K562 (cell line): ENCODE results near the gene ANO1. TPM values are rescaled to one million over a fixed set of nuclear protein-coding genes. Genes with fewer than 3 reads are reported as not detected.

ENCODE experiments used
- BACH1 ChIP-seq: fragments of 200-800 bp; sonication (Bioruptor generic); IDR thresholded peaks from 2 replicates; pipeline ENCODE4 v1.6.1; 2016; ENCODE audit warnings: missing genetic modification characterization, missing compliant biosample characterization
- CBFA2T3 ChIP-seq: fragments of 450-650 bp; IDR thresholded peaks from 2 replicates; pipeline ENCODE4 v1.6.1; 2017
- ERF ChIP-seq: fragments of 450-650 bp; formaldehyde crosslinking; IDR thresholded peaks from 2 replicates; pipeline ENCODE4 v1.4.0; 2020; ENCODE audit warnings: mild to moderate bottlenecking, mixed read lengths
- FOXP4 ChIP-seq: sonication (generic); formaldehyde crosslinking; IDR thresholded peaks from 2 replicates; pipeline ENCODE4 v1.8.0; 2022; ENCODE audit warnings: mild to moderate bottlenecking, missing genetic modification reagents, borderline replicate concordance
- HMG20B ChIP-seq: fragments of 250-450 bp; sonication (Bioruptor Pico); IDR thresholded peaks from 2 replicates; pipeline ENCODE4 v1.5.0; 2021; ENCODE audit warnings: mild to moderate bottlenecking
- KLF16 ChIP-seq: IDR thresholded peaks from 2 replicates; pipeline ENCODE4 v1.6.1; 2016; ENCODE audit warnings: antibody characterized with exemption
- MCM5 ChIP-seq: fragments of 450-650 bp; IDR thresholded peaks from 2 replicates; pipeline ENCODE4 v1.6.1; 2016; ENCODE audit warnings: low read depth
- MEF2D ChIP-seq: conservative IDR thresholded peaks from 2 replicates; pipeline ENCODE4 v1.6.1; 2016; ENCODE audit warnings: low read depth, missing genetic modification characterization, missing compliant biosample characterization
- MIER1 ChIP-seq: fragments of 450-650 bp; IDR thresholded peaks from 2 replicates; pipeline ENCODE4 v1.6.1; 2016; ENCODE audit warnings: antibody characterized with exemption, mild to moderate bottlenecking, low read depth
- PURB ChIP-seq: sonication (generic); formaldehyde crosslinking; IDR thresholded peaks from 2 replicates; pipeline ENCODE4 v1.9.0; 2021; ENCODE audit warnings: low read depth, mild to moderate bottlenecking, missing genetic modification reagents
- RCOR1 ChIP-seq, 2 experiments: IDR thresholded peaks; 2 replicates each; pipeline ENCODE4 v1.6.1; 2012; ENCODE audit warnings: low read depth in 2 of 2, low read length in 2 of 2, borderline replicate concordance in 1 of 2, improper control_type of control experiment in 1 of 2
- TGIF2 ChIP-seq: sonication (generic); formaldehyde crosslinking; IDR thresholded peaks from 2 replicates; pipeline ENCODE4 v1.8.1; 2022; ENCODE audit warnings: mild to moderate bottlenecking, missing genetic modification reagents, moderate library complexity
- THAP12 ChIP-seq: fragments of 250-450 bp; sonication (Bioruptor Pico); IDR thresholded peaks from 2 replicates; pipeline ENCODE4 v1.9.0; 2021; ENCODE audit warnings: mild to moderate bottlenecking, inconsistent platforms
- WHSC1 ChIP-seq: IDR thresholded peaks from one replicate; pipeline ENCODE4 v1.6.1; 2012; ENCODE audit warnings: low read length, control low read depth, inconsistent platforms
- ZC3H8 ChIP-seq: fragments of 450-650 bp; IDR thresholded peaks from 2 replicates; pipeline ENCODE4 v1.6.1; 2017
- ZFP1 ChIP-seq: fragments of 450-650 bp; formaldehyde crosslinking; IDR thresholded peaks from 2 replicates; pipeline ENCODE4 v1.4.0; 2020; ENCODE audit warnings: mild to moderate bottlenecking, mixed read lengths
- ZFP30 ChIP-seq: fragments of 250-450 bp; sonication (Bioruptor Pico); IDR thresholded peaks from 2 replicates; pipeline ENCODE4 v1.8.0; 2022; ENCODE audit warnings: moderate library complexity, mild to moderate bottlenecking, inconsistent platforms, borderline replicate concordance
- ZFP36 ChIP-seq: fragments of 150-350 bp; IDR thresholded peaks from 2 replicates; pipeline ENCODE4 v1.6.1; 2018; ENCODE audit warnings: low read length, low read depth; ENCODE audit not compliant: partially characterized antibody
- ZNF175 ChIP-seq: fragments of 200-800 bp; sonication (Bioruptor generic); IDR thresholded peaks from 2 replicates; pipeline ENCODE4 v1.6.1; 2016; ENCODE audit warnings: low read depth, mild to moderate bottlenecking, missing genetic modification characterization, missing compliant biosample characterization
- ZNF586 ChIP-seq: fragments of 450-650 bp; formaldehyde crosslinking; conservative IDR thresholded peaks from 2 replicates; pipeline ENCODE4 v1.4.0; 2020; ENCODE audit warnings: mild to moderate bottlenecking, moderate library complexity
- ZNF717 ChIP-seq: fragments of 250-450 bp; sonication (Bioruptor Pico); IDR thresholded peaks from 2 replicates; pipeline ENCODE4 v1.5.0; 2021
- polyA plus RNA-seq, 8 experiments: library from polyadenylated mRNA; depleted of rRNA in 4 of 8; stranded (reverse) in 5 of 8; unstranded in 3 of 8; fragments of >200 nt; fragmentation: Nextera tagmentation in 2 of 8; fragmentation: Illumina TruSeq in 1 of 8; extraction: Ambion mirVana in 2 of 8; extraction: Trizol in 1 of 8; gene quantifications; 2 replicates each; pipeline versions ENCODE4 v1.2.1 to v1.2.3, GENCODE V29; 2011 to 2014; ENCODE audit warnings: inconsistent platforms in 1 of 8, missing spikeins in 1 of 8
- total RNA-seq, 7 experiments: library from RNA; depleted of rRNA in 6 of 7; stranded (reverse); fragments of >200 nt in 6 of 7; fragmentation: Illumina TruSeq in 2 of 7; extraction: Trizol in 2 of 7; gene quantifications; 2 replicates each; pipeline versions ENCODE4 v1.2.1 to v1.2.3, GENCODE V29; 2011 to 2021; ENCODE audit warnings: low replicate concordance in 1 of 7
- TF ChIP-seq, protein P1 (sequence below), 2 experiments: IDR thresholded peaks; 2 replicates each; pipeline ENCODE4 v1.6.1; 2012; ENCODE audit warnings: improper control_type of control experiment in 2 of 2, low read depth in 2 of 2, low read length in 2 of 2, borderline replicate concordance in 1 of 2

ANO1 gene
- total and polyA plus RNA-seq, 9 of the 15 experiments (the other 6 are each of a cell fraction or from before 2014, with no cell fraction given), result not detected

DNA sequence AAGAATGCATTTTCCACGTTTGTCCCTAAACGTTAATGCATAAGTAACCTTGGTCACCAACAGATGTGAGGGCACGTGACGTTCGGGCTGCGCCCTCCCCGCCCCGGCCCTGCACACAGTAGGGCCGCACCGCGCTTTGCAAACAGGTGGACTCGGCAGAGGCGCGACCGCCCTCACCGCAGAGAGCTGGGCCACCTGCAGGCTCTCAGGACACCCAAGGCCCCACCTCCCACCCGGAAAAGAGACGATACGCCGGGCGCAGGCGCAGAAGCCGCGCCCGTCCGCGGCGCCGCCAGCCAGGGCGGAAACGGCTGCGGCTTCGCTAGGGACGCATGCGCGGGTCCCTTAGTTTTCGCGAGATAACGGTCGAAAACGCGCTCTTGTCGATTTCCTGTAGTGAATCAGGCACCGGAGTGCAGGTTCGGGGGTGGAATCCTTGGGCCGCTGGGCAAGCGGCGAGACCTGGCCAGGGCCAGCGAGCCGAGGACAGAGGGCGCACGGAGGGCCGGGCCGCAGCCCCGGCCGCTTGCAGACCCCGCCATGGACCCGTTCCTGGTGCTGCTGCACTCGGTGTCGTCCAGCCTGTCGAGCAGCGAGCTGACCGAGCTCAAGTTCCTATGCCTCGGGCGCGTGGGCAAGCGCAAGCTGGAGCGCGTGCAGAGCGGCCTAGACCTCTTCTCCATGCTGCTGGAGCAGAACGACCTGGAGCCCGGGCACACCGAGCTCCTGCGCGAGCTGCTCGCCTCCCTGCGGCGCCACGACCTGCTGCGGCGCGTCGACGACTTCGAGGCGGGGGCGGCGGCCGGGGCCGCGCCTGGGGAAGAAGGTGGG is 125.0 kb downstream of the ANO1 start, which contains the start of gene FADD (continued):
- TF ChIP-seq WHSC1 (no peak), ZNF717 (CRISPR knock-in tag) (no peak), PURB (no peak), FOXP4 (no peak), THAP12 (CRISPR knock-in tag) (no peak), MIER1 (no peak), CBFA2T3 (peak; percentile 53), ZNF586 (CRISPR knock-in tag) (no peak), MEF2D (no peak), HMG20B (CRISPR knock-in tag) (no peak), ZC3H8 (no peak), KLF16 (no peak), BACH1 (tag) (no peak), MCM5 (no peak), ZFP1 (CRISPR knock-in tag) (no peak), ZNF175 (no peak), ZFP36 (no peak), ERF (CRISPR knock-in tag) (no peak), TGIF2 (CRISPR knock-in tag) (no peak), RCOR1 (IDR thresholded peaks at IDR 0.05; ENCODE audit: borderline replicate concordance in 1 of 2, low read depth in 2 of 2, low read length in 2 of 2) (0 out of 4 replicates have a peak, but pooled peaks have one; percentile 25 to 41), ZFP30 (CRISPR knock-in tag) (no peak)
- TF ChIP-seq, protein P1, sequence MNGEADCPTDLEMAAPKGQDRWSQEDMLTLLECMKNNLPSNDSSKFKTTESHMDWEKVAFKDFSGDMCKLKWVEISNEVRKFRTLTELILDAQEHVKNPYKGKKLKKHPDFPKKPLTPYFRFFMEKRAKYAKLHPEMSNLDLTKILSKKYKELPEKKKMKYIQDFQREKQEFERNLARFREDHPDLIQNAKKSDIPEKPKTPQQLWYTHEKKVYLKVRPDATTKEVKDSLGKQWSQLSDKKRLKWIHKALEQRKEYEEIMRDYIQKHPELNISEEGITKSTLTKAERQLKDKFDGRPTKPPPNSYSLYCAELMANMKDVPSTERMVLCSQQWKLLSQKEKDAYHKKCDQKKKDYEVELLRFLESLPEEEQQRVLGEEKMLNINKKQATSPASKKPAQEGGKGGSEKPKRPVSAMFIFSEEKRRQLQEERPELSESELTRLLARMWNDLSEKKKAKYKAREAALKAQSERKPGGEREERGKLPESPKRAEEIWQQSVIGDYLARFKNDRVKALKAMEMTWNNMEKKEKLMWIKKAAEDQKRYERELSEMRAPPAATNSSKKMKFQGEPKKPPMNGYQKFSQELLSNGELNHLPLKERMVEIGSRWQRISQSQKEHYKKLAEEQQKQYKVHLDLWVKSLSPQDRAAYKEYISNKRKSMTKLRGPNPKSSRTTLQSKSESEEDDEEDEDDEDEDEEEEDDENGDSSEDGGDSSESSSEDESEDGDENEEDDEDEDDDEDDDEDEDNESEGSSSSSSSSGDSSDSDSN (IDR thresholded peaks at IDR 0.05; ENCODE audit: borderline replicate concordance in 1 of 2, low read depth in 2 of 2, low read length in 2 of 2), result 0 out of 4 replicates have a peak, but pooled peaks of 1 of the 2 experiments have one; percentile 26
